Measurements from ENCODE around the gene KCNQ1. TPM values are rescaled to one million over a fixed set of nuclear protein-coding genes. Genes with fewer than 3 reads are reported as not detected.
A peak's percentile ranks its signal among the peaks of the same experiment; 100 is the strongest.

KCNQ1 gene
- polyA plus RNA-seq, 1 donor (not counting 4 experiments of a cell fraction or from before 2014, with no cell fraction given): not detected

DNA sequence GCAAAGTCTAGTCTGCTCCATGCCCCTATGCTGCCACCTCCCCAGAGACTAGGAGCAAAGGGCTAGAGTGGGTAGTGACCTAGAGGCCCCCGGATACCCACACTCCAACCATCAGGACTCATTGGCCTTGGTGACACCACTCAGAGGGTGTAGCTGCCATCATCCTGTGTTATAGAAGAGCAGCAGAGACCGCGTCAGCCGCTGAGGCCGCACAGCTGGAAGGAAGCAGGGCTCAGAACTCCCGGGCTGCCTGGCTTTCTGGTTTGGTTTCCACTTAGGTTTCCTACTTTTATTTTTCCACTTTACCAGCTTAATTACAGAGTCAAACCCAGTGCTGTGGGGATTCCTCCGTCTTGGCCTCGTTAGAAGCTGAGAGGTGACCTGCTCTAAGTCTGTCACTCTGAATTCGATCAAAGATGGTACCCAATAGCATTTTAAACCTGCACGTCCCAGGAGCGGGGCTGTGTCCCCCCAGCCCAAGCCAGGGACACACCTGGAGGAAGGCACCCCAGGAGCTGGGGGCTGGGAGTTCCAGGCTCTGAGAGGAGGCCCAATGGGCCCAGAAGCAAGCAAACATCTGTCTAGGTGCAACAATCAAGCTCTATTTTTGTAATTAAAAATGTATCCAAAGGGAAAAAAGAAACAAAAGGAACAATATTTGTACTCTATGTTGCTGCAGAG is 442.8 kb downstream of the KCNQ1 start:
- H3K4me3 ChIP-seq (ENCODE audit: control insufficient read depth in 2 of 3, extremely low read depth in 1 of 3, insufficient read depth in 2 of 3, low read depth in 1 of 3, low read length in 3 of 3): no peak overlapping the region
- H2AFZ ChIP-seq (ENCODE audit: control insufficient read depth, low read length): no peak overlapping the region
- H3K27ac ChIP-seq (ENCODE audit: control insufficient read depth, insufficient read depth, low read length): no peak overlapping the region
- no peaks in the 10 kb centered on the region for H3K36me3 ChIP-seq (ENCODE audit: control insufficient read depth in 2 of 2, extremely low read depth in 1 of 2, insufficient read depth in 2 of 2, low read length in 2 of 2)
- DNase-seq (ENCODE audit: low read depth, low spot score) (no peak), FAIRE-seq (no peak)
- H3K9me1 ChIP-seq (ENCODE audit: control insufficient read depth, extremely low read depth, insufficient read depth, low read length): no peaks in the 10 kb centered on the region
- no peaks in the 10 kb centered on the region for H3K9me3 ChIP-seq (ENCODE audit: control insufficient read depth, low read depth, low read length)
- peaks cover 26% of the 10 kb centered on the region for H3K4me1 ChIP-seq (ENCODE audit: control insufficient read depth, extremely low read depth, insufficient read depth, low read length)
- dilution Hi-C loops (cut with MboI; ENCODE audit: extremely low pct_ligation_motif_present, low sequenced_read_pairs): no loop called here
- TF ChIP-seq, protein P1, sequence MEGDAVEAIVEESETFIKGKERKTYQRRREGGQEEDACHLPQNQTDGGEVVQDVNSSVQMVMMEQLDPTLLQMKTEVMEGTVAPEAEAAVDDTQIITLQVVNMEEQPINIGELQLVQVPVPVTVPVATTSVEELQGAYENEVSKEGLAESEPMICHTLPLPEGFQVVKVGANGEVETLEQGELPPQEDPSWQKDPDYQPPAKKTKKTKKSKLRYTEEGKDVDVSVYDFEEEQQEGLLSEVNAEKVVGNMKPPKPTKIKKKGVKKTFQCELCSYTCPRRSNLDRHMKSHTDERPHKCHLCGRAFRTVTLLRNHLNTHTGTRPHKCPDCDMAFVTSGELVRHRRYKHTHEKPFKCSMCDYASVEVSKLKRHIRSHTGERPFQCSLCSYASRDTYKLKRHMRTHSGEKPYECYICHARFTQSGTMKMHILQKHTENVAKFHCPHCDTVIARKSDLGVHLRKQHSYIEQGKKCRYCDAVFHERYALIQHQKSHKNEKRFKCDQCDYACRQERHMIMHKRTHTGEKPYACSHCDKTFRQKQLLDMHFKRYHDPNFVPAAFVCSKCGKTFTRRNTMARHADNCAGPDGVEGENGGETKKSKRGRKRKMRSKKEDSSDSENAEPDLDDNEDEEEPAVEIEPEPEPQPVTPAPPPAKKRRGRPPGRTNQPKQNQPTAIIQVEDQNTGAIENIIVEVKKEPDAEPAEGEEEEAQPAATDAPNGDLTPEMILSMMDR (optimal IDR thresholded peaks at IDR 0.05 in 1 of 3, IDR thresholded peaks at IDR 0.05 in 1 of 3, conservative IDR thresholded peaks at IDR 0.05 in 1 of 3; ENCODE audit: extremely low read depth in 1 of 3, insufficient read depth in 2 of 3, low read length in 3 of 3): no peak
- TF ChIP-seq EZH2 (IDR thresholded peaks at IDR 0.05; ENCODE audit: low read length): no peak
- H3K9ac ChIP-seq (ENCODE audit: control insufficient read depth, extremely low read depth, insufficient read depth, low read length): no peak overlapping the region
- H3K79me2 ChIP-seq (ENCODE audit: control insufficient read depth, insufficient read depth, low read length): no peaks in the 10 kb centered on the region
- no peak overlapping the region for H3K4me2 ChIP-seq (ENCODE audit: control insufficient read depth, extremely low read depth, insufficient read depth, low read depth, low read length)
- H3K27me3 ChIP-seq (ENCODE audit: control insufficient read depth, extremely low read depth, insufficient read depth, low read length): peaks cover 31% of the 10 kb centered on the region
- peaks cover 2% of the 10 kb centered on the region for H4K20me1 ChIP-seq (ENCODE audit: control insufficient read depth, extremely low read depth, insufficient read depth, low read length)

DNA sequence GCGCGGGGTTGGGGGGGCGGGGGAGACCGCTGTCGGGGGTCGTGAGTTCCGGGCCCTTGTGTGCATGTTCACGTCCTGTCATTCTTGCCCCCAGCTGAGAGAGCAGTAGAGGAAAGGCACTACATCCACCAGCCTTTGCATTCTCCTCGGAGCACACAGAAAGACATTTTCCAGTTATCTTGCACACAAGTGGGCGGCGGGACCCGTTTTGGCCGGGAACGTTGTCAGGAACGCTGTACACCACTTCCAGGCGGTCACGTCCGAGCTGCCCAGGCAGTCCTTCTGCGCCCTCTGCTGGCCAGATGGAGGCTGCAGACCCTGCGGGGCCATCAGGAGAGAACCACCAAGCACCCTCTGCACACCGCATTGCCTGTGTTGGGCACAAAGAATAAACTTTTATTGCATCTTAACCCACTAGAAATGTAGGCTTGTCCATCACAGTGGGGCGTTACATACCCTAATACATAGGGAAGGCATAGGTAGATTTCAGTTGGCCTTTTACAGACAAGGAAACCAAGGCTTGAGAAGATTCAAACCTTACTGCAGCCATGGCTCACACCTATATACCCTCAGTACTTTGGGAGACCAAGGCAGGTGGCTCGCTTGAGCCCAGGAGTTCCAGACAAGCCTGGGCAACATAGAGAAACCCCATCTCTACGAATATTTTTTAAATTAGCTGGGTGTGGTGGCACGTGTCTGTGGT is 443.6 kb downstream of the KCNQ1 start:
- no peak overlapping the region for H2AFZ ChIP-seq (ENCODE audit: control insufficient read depth, low read length)
- no peak overlapping the region for H3K27ac ChIP-seq (ENCODE audit: control insufficient read depth, insufficient read depth, low read length)
- peaks cover 2% of the 10 kb centered on the region for H4K20me1 ChIP-seq (ENCODE audit: control insufficient read depth, extremely low read depth, insufficient read depth, low read length)
- no peaks in the 10 kb centered on the region for H3K79me2 ChIP-seq (ENCODE audit: control insufficient read depth, insufficient read depth, low read length)
- no peak overlapping the region for H3K4me3 ChIP-seq (ENCODE audit: control insufficient read depth in 2 of 3, extremely low read depth in 1 of 3, insufficient read depth in 2 of 3, low read depth in 1 of 3, low read length in 3 of 3)
- peak; percentile 58 for FAIRE-seq
- TF ChIP-seq EZH2 (IDR thresholded peaks at IDR 0.05; ENCODE audit: low read length): no peak
- TF ChIP-seq, protein P1 (optimal IDR thresholded peaks at IDR 0.05 in 1 of 3, IDR thresholded peaks at IDR 0.05 in 1 of 3, conservative IDR thresholded peaks at IDR 0.05 in 1 of 3; ENCODE audit: extremely low read depth in 1 of 3, insufficient read depth in 2 of 3, low read length in 3 of 3): peak in 2 of 3 experiments; percentile 98 to 100
- dilution Hi-C loops (cut with MboI; ENCODE audit: extremely low pct_ligation_motif_present, low sequenced_read_pairs): no loop called here
- no peak overlapping the region for H3K4me2 ChIP-seq (ENCODE audit: control insufficient read depth, extremely low read depth, insufficient read depth, low read depth, low read length)
- H3K4me1 ChIP-seq (ENCODE audit: control insufficient read depth, extremely low read depth, insufficient read depth, low read length): peaks cover 29% of the 10 kb centered on the region
- H3K27me3 ChIP-seq (ENCODE audit: control insufficient read depth, extremely low read depth, insufficient read depth, low read length): peaks cover 24% of the 10 kb centered on the region
- H3K9ac ChIP-seq (ENCODE audit: control insufficient read depth, extremely low read depth, insufficient read depth, low read length): no peak overlapping the region
- DNase-seq (ENCODE audit: low read depth, low spot score): no peak
- no peaks in the 10 kb centered on the region for H3K9me1 ChIP-seq (ENCODE audit: control insufficient read depth, extremely low read depth, insufficient read depth, low read length)
- no peaks in the 10 kb centered on the region for H3K36me3 ChIP-seq (ENCODE audit: control insufficient read depth in 2 of 2, extremely low read depth in 1 of 2, insufficient read depth in 2 of 2, low read length in 2 of 2)
- no peaks in the 10 kb centered on the region for H3K9me3 ChIP-seq (ENCODE audit: control insufficient read depth, low read depth, low read length)

Measured in keratinocyte (primary cell).